ENCODE data around the gene WBP2NL. TPM values are rescaled to one million over a fixed set of nuclear protein-coding genes. Genes with fewer than 3 reads are reported as not detected.

Gene WBP2NL
- total and polyA plus RNA-seq, 2 of the 8 experiments (the other 6 are each of a cell fraction or from before 2014, with no cell fraction given): not detected

DNA sequence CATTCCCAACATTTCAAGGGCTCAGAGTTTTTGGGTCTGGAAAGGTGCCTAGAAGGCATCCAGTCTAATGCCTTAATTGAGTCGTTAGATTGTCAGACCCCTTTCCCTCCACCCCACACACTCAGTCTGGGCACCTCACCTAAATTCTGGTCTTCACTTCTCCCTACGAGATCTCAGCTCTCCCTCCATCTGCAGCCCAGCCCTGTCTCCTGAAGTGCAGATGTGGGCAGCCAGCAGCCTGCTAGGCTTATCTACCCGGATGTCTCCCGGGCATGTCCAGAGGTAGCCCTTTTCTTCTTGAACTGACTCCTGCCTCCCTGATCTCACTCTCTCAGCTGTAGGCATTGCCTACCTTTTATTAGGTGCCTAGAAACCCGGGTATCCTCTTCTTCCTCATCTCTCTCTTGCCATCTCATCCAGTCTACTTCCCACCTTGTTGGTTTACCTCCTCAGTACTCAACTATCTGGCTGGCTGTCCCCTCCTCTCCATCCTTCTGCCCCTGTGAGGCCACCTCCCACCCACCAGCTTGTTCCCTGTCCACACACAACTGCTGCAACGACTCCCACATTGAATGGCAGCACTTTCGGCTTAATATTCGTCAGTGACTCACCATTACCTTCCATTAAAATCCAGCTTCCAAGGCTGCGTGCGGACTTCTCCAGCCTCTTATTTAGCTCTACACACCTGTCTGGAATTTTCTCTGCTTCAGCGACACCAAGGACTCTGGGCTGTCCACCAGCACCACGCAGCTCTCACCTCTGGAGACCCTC lies 23.1 kb upstream of the WBP2NL start (continued):
- TF ChIP-seq POU5F1 (IDR thresholded peaks at IDR 0.05; ENCODE audit: low read depth, low read length) (no peak), SIRT6 (IDR thresholded peaks at IDR 0.05; ENCODE audit: low read length) (no peak), PHF8 (conservative IDR thresholded peaks at IDR 0.05; ENCODE audit: low read depth, low read length) (no peak)
- TF ChIP-seq, protein P1, sequence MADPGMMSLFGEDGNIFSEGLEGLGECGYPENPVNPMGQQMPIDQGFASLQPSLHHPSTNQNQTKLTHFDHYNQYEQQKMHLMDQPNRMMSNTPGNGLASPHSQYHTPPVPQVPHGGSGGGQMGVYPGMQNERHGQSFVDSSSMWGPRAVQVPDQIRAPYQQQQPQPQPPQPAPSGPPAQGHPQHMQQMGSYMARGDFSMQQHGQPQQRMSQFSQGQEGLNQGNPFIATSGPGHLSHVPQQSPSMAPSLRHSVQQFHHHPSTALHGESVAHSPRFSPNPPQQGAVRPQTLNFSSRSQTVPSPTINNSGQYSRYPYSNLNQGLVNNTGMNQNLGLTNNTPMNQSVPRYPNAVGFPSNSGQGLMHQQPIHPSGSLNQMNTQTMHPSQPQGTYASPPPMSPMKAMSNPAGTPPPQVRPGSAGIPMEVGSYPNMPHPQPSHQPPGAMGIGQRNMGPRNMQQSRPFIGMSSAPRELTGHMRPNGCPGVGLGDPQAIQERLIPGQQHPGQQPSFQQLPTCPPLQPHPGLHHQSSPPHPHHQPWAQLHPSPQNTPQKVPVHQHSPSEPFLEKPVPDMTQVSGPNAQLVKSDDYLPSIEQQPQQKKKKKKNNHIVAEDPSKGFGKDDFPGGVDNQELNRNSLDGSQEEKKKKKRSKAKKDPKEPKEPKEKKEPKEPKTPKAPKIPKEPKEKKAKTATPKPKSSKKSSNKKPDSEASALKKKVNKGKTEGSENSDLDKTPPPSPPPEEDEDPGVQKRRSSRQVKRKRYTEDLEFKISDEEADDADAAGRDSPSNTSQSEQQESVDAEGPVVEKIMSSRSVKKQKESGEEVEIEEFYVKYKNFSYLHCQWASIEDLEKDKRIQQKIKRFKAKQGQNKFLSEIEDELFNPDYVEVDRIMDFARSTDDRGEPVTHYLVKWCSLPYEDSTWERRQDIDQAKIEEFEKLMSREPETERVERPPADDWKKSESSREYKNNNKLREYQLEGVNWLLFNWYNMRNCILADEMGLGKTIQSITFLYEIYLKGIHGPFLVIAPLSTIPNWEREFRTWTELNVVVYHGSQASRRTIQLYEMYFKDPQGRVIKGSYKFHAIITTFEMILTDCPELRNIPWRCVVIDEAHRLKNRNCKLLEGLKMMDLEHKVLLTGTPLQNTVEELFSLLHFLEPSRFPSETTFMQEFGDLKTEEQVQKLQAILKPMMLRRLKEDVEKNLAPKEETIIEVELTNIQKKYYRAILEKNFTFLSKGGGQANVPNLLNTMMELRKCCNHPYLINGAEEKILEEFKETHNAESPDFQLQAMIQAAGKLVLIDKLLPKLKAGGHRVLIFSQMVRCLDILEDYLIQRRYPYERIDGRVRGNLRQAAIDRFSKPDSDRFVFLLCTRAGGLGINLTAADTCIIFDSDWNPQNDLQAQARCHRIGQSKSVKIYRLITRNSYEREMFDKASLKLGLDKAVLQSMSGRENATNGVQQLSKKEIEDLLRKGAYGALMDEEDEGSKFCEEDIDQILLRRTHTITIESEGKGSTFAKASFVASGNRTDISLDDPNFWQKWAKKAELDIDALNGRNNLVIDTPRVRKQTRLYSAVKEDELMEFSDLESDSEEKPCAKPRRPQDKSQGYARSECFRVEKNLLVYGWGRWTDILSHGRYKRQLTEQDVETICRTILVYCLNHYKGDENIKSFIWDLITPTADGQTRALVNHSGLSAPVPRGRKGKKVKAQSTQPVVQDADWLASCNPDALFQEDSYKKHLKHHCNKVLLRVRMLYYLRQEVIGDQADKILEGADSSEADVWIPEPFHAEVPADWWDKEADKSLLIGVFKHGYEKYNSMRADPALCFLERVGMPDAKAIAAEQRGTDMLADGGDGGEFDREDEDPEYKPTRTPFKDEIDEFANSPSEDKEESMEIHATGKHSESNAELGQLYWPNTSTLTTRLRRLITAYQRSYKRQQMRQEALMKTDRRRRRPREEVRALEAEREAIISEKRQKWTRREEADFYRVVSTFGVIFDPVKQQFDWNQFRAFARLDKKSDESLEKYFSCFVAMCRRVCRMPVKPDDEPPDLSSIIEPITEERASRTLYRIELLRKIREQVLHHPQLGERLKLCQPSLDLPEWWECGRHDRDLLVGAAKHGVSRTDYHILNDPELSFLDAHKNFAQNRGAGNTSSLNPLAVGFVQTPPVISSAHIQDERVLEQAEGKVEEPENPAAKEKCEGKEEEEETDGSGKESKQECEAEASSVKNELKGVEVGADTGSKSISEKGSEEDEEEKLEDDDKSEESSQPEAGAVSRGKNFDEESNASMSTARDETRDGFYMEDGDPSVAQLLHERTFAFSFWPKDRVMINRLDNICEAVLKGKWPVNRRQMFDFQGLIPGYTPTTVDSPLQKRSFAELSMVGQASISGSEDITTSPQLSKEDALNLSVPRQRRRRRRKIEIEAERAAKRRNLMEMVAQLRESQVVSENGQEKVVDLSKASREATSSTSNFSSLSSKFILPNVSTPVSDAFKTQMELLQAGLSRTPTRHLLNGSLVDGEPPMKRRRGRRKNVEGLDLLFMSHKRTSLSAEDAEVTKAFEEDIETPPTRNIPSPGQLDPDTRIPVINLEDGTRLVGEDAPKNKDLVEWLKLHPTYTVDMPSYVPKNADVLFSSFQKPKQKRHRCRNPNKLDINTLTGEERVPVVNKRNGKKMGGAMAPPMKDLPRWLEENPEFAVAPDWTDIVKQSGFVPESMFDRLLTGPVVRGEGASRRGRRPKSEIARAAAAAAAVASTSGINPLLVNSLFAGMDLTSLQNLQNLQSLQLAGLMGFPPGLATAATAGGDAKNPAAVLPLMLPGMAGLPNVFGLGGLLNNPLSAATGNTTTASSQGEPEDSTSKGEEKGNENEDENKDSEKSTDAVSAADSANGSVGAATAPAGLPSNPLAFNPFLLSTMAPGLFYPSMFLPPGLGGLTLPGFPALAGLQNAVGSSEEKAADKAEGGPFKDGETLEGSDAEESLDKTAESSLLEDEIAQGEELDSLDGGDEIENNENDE (IDR thresholded peaks at IDR 0.05; ENCODE audit: insufficient replicate concordance, low read length): no peak

Data from H1 (cell line).